GM23338 (cell line): ENCODE measurements around the gene PRPF40B. TPM values are rescaled to one million over a fixed set of nuclear protein-coding genes. Genes with fewer than 3 reads are reported as not detected.

Source experiments
- ATAC-seq: fragments of 200-7000 bp; cut with Tn5 transposase; 3 replicates; pipeline ENCODE4 v1.9.1; 2020
- DNase-seq: peaks from one replicate; pipeline ENCODE4 v3.0.0-alpha.2; 2015; ENCODE audit warnings: low spot score
- H2AFZ ChIP-seq: fragments of 200-600 bp; sonication (generic); 2 replicates; pipeline ENCODE4 v1.8.0; 2016; ENCODE audit warnings: antibody characterized with exemption, mild to moderate bottlenecking, moderate library complexity
- H3F3A ChIP-seq: fragments of 200-600 bp; sonication (generic); replicated peaks from 2 replicates; pipeline ENCODE4 v1.8.0; 2017; ENCODE audit warnings: antibody characterized with exemption, mixed run types, low read depth
- H3K27ac ChIP-seq: fragments of 200-600 bp; sonication (generic); 2 replicates; pipeline ENCODE4 v1.6.1; 2016; ENCODE audit warnings: low read depth
- H3K27me3 ChIP-seq: fragments of 200-600 bp; sonication (generic); 2 replicates; pipeline ENCODE4 v1.8.0; 2016; ENCODE audit warnings: mild to moderate bottlenecking, mixed run types, moderate library complexity; ENCODE audit not compliant: insufficient read depth
- H3K36me3 ChIP-seq: fragments of 200-600 bp; sonication (generic); 2 replicates; pipeline ENCODE4 v1.8.0; 2016; ENCODE audit warnings: mild to moderate bottlenecking; ENCODE audit not compliant: insufficient read depth
- H3K4me1 ChIP-seq: fragments of 200-600 bp; sonication (generic); 2 replicates; pipeline ENCODE4 v1.8.0; 2016; ENCODE audit warnings: mild to moderate bottlenecking, moderate library complexity; ENCODE audit not compliant: insufficient read depth
- H3K4me2 ChIP-seq: fragments of 200-600 bp; sonication (generic); 2 replicates; pipeline ENCODE4 v1.7.1; 2017; ENCODE audit warnings: mixed run types
- H3K4me3 ChIP-seq: fragments of 200-600 bp; sonication (generic); 2 replicates; pipeline ENCODE4 v1.6.1; 2016; ENCODE audit warnings: mixed run types
- H3K79me2 ChIP-seq: fragments of 200-600 bp; sonication (generic); replicated peaks from 2 replicates; pipeline ENCODE4 v1.8.0; 2017; ENCODE audit warnings: mild to moderate bottlenecking; ENCODE audit not compliant: insufficient read depth
- H3K9me2 ChIP-seq: fragments of 200-600 bp; sonication (generic); 2 replicates; pipeline ENCODE4 v1.8.0; 2017; ENCODE audit not compliant: insufficient read depth
- H4K20me1 ChIP-seq: fragments of 200-600 bp; sonication (generic); replicated peaks from 2 replicates; pipeline ENCODE4 v1.8.0; 2017; ENCODE audit warnings: mild to moderate bottlenecking; ENCODE audit not compliant: insufficient read depth
- H3K27ac Mint-ChIP-seq: 2 replicates; pipeline ENCODE4 v1.8.0; 2020; ENCODE audit warnings: inconsistent platforms, mild to moderate bottlenecking, moderate library complexity, mixed read lengths
- H3K27me3 Mint-ChIP-seq: 3 replicates; pipeline ENCODE4 v1.8.0; 2022; ENCODE audit warnings: low read depth, mild to moderate bottlenecking, moderate library complexity, mixed read lengths, inconsistent platforms; ENCODE audit not compliant: insufficient read depth, poor library complexity
- H3K36me3 Mint-ChIP-seq: 3 replicates; pipeline ENCODE4 v1.8.0; 2021; ENCODE audit warnings: low read depth, mild to moderate bottlenecking, inconsistent platforms, moderate library complexity, mixed read lengths
- H3K4me1 Mint-ChIP-seq: 3 replicates; pipeline ENCODE4 v1.8.0; 2020; ENCODE audit warnings: mild to moderate bottlenecking, inconsistent platforms, mixed read lengths
- H3K4me3 Mint-ChIP-seq: 3 replicates; pipeline ENCODE4 v1.8.0; 2021; ENCODE audit warnings: moderate library complexity, mild to moderate bottlenecking, inconsistent platforms, mixed read lengths
- H3K9me3 Mint-ChIP-seq: 3 replicates; pipeline ENCODE4 v1.8.0; 2020; ENCODE audit warnings: moderate library complexity, mild to moderate bottlenecking, inconsistent platforms, mixed read lengths
- ETS1 ChIP-seq: IDR thresholded peaks from 2 replicates; pipeline ENCODE4 v1.6.1; 2016; ENCODE audit warnings: antibody characterized with exemption
- EZH2 ChIP-seq: fragments of 200-600 bp; sonication (generic); IDR thresholded peaks from one replicate; pipeline ENCODE4 v1.8.0; 2017; ENCODE audit warnings: antibody characterized with exemption, mild to moderate bottlenecking, low read depth; ENCODE audit not compliant: unreplicated experiment
- POLR2AphosphoS5 ChIP-seq: IDR thresholded peaks from 2 replicates; pipeline ENCODE4 v1.6.1; 2016; ENCODE audit warnings: antibody characterized with exemption, low read depth
- ZNF331 ChIP-seq: fragments of 250-450 bp; sonication (Bioruptor Pico); IDR thresholded peaks from 2 replicates; pipeline ENCODE4 v1.5.0; 2020; ENCODE audit warnings: low read depth, mild to moderate bottlenecking, moderate library complexity
- ZNF462 ChIP-seq: fragments of 250-450 bp; sonication (Bioruptor Pico); IDR thresholded peaks from 2 replicates; pipeline ENCODE4 v1.5.0; 2020; ENCODE audit warnings: mild to moderate bottlenecking, moderate library complexity
- polyA plus RNA-seq: library from polyadenylated mRNA; unstranded; fragments of >200 nt; fragmentation: Nextera tagmentation; extraction: Ambion mirVana; gene quantifications from 2 replicates; pipeline ENCODE4 v1.2.1, GENCODE V29; 2016
- total RNA-seq: library from RNA; depleted of rRNA; stranded (reverse); fragments of >200 nt; shearing (Covaris generic); gene quantifications from 2 replicates; pipeline ENCODE4 v1.2.3, GENCODE V29; 2014
- TF ChIP-seq, protein P1 (sequence below): IDR thresholded peaks from one replicate; pipeline ENCODE4 v1.6.1; 2018; ENCODE audit warnings: antibody characterized with exemption; ENCODE audit not compliant: unreplicated experiment
- TF ChIP-seq, protein P2 (sequence below), 2 experiments: fragments of 200-600 bp in 1 of 2; sonication (generic) in 1 of 2; conservative IDR thresholded peaks; 2 replicates each; pipeline versions ENCODE4 v1.5.1 to v1.6.1; 2016 to 2017; ENCODE audit warnings: antibody characterized with exemption in 2 of 2, low read depth in 2 of 2, mild to moderate bottlenecking in 2 of 2, moderate library complexity in 1 of 2

PRPF40B gene
- total and polyA plus RNA-seq, 2 experiments from 2014 or later: 17.9 to 19.0 TPM

DNA sequence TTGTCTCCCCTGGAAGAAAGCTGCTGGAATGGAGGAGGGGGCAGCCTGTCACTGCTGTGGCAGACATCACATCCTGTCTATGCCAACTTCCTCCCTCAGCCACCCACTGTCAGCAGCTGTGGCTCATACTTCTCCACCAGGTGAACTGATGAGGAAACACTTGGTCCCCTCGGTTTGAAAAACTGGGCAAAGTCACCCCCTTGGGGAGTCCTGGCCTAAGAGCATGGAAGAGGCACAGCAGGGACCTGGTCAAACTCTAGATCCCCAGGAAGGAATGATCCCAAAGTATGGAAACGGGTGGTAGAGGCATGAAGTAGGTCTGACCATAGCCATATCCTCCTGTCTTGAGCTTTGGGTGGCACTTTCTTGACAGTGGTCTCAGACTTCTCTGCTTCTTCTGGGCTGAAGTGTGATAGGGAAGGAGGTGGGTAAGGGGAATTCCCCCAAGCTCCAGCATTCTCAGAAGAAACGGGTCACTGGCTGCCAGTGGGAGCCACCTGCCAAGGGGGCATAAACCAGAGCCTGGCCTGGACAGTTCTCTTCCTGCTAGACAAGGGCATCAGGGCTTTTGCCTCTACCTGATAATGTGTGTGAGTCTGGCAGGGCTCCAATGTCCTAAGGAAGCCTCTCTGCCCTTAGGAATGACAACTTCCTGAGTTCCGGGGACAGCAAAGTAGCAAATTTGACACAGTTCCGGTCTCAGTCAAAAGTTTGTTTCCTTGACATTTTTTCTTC lies 47.8 kb downstream of the PRPF40B start (continued):
- TF ChIP-seq, protein P1, sequence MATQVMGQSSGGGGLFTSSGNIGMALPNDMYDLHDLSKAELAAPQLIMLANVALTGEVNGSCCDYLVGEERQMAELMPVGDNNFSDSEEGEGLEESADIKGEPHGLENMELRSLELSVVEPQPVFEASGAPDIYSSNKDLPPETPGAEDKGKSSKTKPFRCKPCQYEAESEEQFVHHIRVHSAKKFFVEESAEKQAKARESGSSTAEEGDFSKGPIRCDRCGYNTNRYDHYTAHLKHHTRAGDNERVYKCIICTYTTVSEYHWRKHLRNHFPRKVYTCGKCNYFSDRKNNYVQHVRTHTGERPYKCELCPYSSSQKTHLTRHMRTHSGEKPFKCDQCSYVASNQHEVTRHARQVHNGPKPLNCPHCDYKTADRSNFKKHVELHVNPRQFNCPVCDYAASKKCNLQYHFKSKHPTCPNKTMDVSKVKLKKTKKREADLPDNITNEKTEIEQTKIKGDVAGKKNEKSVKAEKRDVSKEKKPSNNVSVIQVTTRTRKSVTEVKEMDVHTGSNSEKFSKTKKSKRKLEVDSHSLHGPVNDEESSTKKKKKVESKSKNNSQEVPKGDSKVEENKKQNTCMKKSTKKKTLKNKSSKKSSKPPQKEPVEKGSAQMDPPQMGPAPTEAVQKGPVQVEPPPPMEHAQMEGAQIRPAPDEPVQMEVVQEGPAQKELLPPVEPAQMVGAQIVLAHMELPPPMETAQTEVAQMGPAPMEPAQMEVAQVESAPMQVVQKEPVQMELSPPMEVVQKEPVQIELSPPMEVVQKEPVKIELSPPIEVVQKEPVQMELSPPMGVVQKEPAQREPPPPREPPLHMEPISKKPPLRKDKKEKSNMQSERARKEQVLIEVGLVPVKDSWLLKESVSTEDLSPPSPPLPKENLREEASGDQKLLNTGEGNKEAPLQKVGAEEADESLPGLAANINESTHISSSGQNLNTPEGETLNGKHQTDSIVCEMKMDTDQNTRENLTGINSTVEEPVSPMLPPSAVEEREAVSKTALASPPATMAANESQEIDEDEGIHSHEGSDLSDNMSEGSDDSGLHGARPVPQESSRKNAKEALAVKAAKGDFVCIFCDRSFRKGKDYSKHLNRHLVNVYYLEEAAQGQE: no peak
- no peak for TF ChIP-seq EZH2

GRCh38 chr12:49672301-49673217 lies 49.2 kb downstream of the PRPF40B start:
- ATAC-seq: no peak
- no peak for DNase-seq
- Histone ChIP-seq H3K9me2 (no peaks in the 10 kb centered on the region), H3K4me2 (peak overlapping the region; percentile 51), H3K27ac (peak overlapping the region; percentile 75; the same call in 1 of the 2 replicates), H3F3A (no peaks in the 10 kb centered on the region), H3K79me2 (peaks cover 71% of the 10 kb centered on the region), H3K4me3 (no peak overlapping the region), H2AFZ (no peak overlapping the region), H4K20me1 (peaks cover 15% of the 10 kb centered on the region), H3K27me3 (no peaks in the 10 kb centered on the region), H3K36me3 (no peaks in the 10 kb centered on the region), H3K4me1 (peaks cover 21% of the 10 kb centered on the region)
- no peak for TF ChIP-seq ZNF331
- no peak for TF ChIP-seq ZNF462 (CRISPR knock-in tag)
- TF ChIP-seq ETS1: no peak
- TF ChIP-seq, protein P2, sequence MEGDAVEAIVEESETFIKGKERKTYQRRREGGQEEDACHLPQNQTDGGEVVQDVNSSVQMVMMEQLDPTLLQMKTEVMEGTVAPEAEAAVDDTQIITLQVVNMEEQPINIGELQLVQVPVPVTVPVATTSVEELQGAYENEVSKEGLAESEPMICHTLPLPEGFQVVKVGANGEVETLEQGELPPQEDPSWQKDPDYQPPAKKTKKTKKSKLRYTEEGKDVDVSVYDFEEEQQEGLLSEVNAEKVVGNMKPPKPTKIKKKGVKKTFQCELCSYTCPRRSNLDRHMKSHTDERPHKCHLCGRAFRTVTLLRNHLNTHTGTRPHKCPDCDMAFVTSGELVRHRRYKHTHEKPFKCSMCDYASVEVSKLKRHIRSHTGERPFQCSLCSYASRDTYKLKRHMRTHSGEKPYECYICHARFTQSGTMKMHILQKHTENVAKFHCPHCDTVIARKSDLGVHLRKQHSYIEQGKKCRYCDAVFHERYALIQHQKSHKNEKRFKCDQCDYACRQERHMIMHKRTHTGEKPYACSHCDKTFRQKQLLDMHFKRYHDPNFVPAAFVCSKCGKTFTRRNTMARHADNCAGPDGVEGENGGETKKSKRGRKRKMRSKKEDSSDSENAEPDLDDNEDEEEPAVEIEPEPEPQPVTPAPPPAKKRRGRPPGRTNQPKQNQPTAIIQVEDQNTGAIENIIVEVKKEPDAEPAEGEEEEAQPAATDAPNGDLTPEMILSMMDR (conservative IDR thresholded peaks at IDR 0.05; ENCODE audit: low read depth in 2 of 2): no peak
- TF ChIP-seq POLR2AphosphoS5: no peak
- Mint-ChIP-seq H3K4me1 (peaks cover 42% of the 10 kb centered on the region), H3K4me3 (no peak overlapping the region; the same call in 2 of the 3 replicates), H3K9me3 (no peaks in the 10 kb centered on the region), H3K36me3 (no peaks in the 10 kb centered on the region; the same call in 2 of the 3 replicates), H3K27me3 (peaks cover 9% of the 10 kb centered on the region), H3K27ac (peak overlapping the region; percentile 63)
